Measurements from ENCODE around the gene BCL2A1.
A peak's percentile ranks its signal among the peaks of the same experiment; 100 is the strongest.

Gene BCL2A1

GRCh38 chr15:79924379-79924778, 46.6 kb downstream of the BCL2A1 start:
- no peak for ATAC-seq (ENCODE audit: low read depth)
- peaks cover 17% of the 10 kb centered on the region for H3K9me3 ChIP-seq (ENCODE audit: severe bottlenecking)
- H3K4me1 ChIP-seq (ENCODE audit: insufficient read depth, poor library complexity, severe bottlenecking) = peaks cover 3% of the 10 kb centered on the region
- H3K27ac ChIP-seq (ENCODE audit: poor library complexity, severe bottlenecking) = peak overlapping the region; percentile 82
- no peak for DNase-seq (ENCODE audit: low spot score)
- TF ChIP-seq, protein P1, sequence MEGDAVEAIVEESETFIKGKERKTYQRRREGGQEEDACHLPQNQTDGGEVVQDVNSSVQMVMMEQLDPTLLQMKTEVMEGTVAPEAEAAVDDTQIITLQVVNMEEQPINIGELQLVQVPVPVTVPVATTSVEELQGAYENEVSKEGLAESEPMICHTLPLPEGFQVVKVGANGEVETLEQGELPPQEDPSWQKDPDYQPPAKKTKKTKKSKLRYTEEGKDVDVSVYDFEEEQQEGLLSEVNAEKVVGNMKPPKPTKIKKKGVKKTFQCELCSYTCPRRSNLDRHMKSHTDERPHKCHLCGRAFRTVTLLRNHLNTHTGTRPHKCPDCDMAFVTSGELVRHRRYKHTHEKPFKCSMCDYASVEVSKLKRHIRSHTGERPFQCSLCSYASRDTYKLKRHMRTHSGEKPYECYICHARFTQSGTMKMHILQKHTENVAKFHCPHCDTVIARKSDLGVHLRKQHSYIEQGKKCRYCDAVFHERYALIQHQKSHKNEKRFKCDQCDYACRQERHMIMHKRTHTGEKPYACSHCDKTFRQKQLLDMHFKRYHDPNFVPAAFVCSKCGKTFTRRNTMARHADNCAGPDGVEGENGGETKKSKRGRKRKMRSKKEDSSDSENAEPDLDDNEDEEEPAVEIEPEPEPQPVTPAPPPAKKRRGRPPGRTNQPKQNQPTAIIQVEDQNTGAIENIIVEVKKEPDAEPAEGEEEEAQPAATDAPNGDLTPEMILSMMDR (IDR thresholded peaks at IDR 0.05; ENCODE audit: poor library complexity, severe bottlenecking) = no peak
- no peaks in the 10 kb centered on the region for H3K27me3 ChIP-seq (ENCODE audit: insufficient read depth, poor library complexity, severe bottlenecking)
- H3K4me3 ChIP-seq (ENCODE audit: severe bottlenecking) = peak overlapping the region; percentile 93
- H3K36me3 ChIP-seq (ENCODE audit: low read depth) = peaks cover 27% of the 10 kb centered on the region

GRCh38 chr15:79923515-79924169, 47.4 kb downstream of the BCL2A1 start:
- peaks cover 3% of the 10 kb centered on the region for H3K4me1 ChIP-seq (ENCODE audit: insufficient read depth, poor library complexity, severe bottlenecking)
- H3K36me3 ChIP-seq (ENCODE audit: low read depth) = peaks cover 32% of the 10 kb centered on the region
- TF ChIP-seq, protein P1 (IDR thresholded peaks at IDR 0.05; ENCODE audit: poor library complexity, severe bottlenecking) = no peak
- ATAC-seq (ENCODE audit: low read depth) (peak; percentile 95), DNase-seq (ENCODE audit: low spot score) (peak; percentile 99)
- H3K4me3 ChIP-seq (ENCODE audit: severe bottlenecking) = peak overlapping the region; percentile 93
- peaks cover 21% of the 10 kb centered on the region for H3K9me3 ChIP-seq (ENCODE audit: severe bottlenecking)
- peak overlapping the region; percentile 82 for H3K27ac ChIP-seq (ENCODE audit: poor library complexity, severe bottlenecking)
- no peaks in the 10 kb centered on the region for H3K27me3 ChIP-seq (ENCODE audit: insufficient read depth, poor library complexity, severe bottlenecking)

DNA sequence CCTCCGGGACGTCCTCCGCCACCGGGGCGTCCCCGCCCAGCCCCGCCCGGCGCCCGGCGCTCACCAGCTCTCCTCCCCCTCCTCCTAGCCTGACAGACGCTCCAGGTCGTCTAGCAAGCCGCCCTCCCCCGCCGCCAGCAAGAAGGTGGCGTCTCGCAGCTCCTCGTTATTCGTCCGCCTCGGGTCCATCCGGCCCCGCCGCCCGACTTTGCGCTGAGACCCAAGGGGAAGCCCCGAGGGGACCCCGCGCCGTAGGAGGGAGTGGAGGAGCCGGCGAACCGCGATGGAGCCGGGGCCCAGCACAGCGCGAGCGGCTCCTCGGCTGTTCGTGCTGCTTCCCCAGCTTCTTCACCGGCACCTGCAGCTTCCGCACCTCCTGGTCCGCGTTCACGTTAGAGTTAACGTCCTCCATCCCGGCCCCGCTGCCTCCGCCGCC, 47.9 kb downstream of the BCL2A1 start:
- DNase-seq (ENCODE audit: low spot score) (peak; percentile 83), ATAC-seq (ENCODE audit: low read depth) (peak; percentile 58)
- peak overlapping the region; percentile 82 for H3K27ac ChIP-seq (ENCODE audit: poor library complexity, severe bottlenecking)
- H3K36me3 ChIP-seq (ENCODE audit: low read depth) = peaks cover 32% of the 10 kb centered on the region
- TF ChIP-seq, protein P1 (IDR thresholded peaks at IDR 0.05; ENCODE audit: poor library complexity, severe bottlenecking) = no peak
- H3K4me1 ChIP-seq (ENCODE audit: insufficient read depth, poor library complexity, severe bottlenecking) = peaks cover 3% of the 10 kb centered on the region
- no peaks in the 10 kb centered on the region for H3K27me3 ChIP-seq (ENCODE audit: insufficient read depth, poor library complexity, severe bottlenecking)
- peaks cover 25% of the 10 kb centered on the region for H3K9me3 ChIP-seq (ENCODE audit: severe bottlenecking)
- peak overlapping the region; percentile 93 for H3K4me3 ChIP-seq (ENCODE audit: severe bottlenecking)

DNA sequence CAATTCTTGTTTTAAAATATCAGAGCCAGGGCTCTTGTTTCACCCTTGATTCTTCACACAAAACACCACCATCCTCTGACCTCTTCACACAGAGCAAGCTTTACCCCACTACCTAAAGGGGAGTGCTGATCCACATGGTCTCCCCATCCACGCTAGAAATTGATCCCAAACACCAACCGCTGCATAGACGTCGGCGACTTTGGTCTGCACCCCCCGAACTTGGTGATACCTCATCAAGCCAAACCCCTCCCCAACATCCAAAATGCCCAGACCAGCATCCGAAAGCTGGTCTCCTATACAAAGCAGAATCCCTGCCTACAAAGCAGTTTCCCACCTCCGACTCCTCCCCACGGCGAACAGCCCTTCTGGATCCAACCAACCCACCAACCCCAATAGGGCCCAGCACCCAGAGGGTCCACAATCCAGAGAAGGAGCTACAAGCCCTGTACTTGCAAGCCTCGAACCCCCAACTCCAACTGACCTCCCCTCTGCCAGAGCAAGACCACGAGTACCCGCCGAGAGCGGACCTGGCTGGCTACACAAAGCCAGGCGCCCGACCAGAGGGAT, 48.4 kb downstream of the BCL2A1 start:
- ATAC-seq (ENCODE audit: low read depth) (peak; percentile 2; the same call in 2 of the 3 replicates), DNase-seq (ENCODE audit: low spot score) (no peak)
- Histone ChIP-seq H3K27me3 (ENCODE audit: insufficient read depth, poor library complexity, severe bottlenecking) (no peaks in the 10 kb centered on the region), H3K9me3 (ENCODE audit: severe bottlenecking) (peaks cover 30% of the 10 kb centered on the region), H3K27ac (ENCODE audit: poor library complexity, severe bottlenecking) (peak overlapping the region; percentile 82), H3K36me3 (ENCODE audit: low read depth) (peaks cover 35% of the 10 kb centered on the region), H3K4me3 (ENCODE audit: severe bottlenecking) (peak overlapping the region; percentile 93), H3K4me1 (ENCODE audit: insufficient read depth, poor library complexity, severe bottlenecking) (peaks cover 3% of the 10 kb centered on the region)
- TF ChIP-seq, protein P1 (IDR thresholded peaks at IDR 0.05; ENCODE audit: poor library complexity, severe bottlenecking) = no peak
